Activated T-cell treated with anti-CD3 and anti-CD28 coated beads for 4 hours (primary cell): Measurements from ENCODE around the gene ENPEP.
"Not testable (repeated sequence)": the region's sequence is repeated elsewhere in the genome, so short reads cannot be mapped to it uniquely, and the experiment has no call there.

Source experiments
- DNase-seq: peaks from one replicate; pipeline ENCODE4 v3.0.0-alpha.2; 2020

ENPEP gene

DNA sequence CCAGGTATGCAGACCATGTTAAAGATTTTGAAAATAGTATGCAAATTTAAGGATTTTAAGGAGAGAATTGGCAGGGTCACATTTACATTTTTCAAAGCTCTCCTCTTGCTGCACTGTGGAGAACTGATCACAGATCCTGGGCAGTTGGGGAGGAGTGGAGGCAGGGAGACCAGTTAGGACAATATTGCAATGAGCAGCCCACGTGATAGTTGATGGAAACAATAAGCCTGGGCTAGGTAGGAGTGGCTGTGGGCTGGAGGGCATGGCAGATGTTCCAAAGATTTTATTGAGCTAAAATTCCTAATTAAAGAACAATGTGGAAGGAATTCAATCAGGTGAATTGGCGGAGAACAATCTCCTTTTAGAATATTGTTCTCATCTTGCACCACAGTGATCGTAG lies 50.6 kb downstream of the ENPEP start:
- no peak for DNase-seq

DNA sequence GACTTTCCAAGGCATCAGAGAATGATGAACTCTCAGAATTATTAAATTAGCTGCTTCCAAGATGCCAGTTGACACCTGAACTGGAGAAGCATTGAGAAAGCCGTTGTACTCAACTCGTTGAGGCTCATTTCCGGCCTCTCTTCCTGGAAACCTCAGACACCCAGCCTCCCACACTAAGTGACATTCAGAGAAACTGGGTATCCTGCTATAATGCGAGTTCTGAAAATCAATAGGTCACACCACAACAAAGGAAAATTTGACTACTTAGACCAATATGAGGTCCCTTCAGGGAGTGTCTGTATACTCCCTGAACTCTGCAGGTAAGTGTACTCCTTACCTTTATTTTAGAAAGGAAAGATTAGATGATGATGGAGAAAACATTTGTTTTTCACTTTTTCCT lies 51.2 kb downstream of the ENPEP start:
- no peak for DNase-seq

DNA sequence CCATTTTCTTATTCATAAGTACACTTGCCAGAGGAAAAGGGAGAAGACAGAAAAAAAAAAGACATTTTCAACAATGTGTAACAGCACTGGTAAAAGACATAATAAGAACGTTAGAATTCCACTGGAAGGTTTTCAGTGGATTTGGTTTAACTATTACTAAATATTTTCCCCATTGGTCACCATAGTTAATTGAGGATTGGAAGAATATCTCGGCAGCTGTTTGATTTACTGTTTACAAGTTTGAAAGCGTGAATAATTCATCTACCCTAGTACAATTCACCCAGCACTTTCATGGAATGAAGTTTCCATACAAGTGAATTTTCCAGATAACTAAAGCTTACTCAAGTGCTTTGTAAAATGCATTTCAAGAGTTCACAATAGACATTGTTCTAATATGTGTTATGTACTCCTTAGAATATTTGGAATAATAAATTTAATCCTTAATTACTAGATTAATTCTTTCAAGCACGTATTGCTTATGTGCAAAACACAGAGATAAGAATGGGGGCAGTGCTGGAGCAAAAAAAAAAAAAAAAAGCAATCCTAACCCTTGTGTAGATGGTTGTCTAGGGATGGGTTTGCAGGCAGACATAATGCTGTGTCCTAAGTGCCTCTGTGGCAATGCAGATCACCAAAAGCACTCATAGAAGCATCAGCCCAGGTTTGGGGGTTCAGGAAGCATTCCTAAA lies 57.1 kb downstream of the ENPEP start:
- DNase-seq, result no peak

DNA sequence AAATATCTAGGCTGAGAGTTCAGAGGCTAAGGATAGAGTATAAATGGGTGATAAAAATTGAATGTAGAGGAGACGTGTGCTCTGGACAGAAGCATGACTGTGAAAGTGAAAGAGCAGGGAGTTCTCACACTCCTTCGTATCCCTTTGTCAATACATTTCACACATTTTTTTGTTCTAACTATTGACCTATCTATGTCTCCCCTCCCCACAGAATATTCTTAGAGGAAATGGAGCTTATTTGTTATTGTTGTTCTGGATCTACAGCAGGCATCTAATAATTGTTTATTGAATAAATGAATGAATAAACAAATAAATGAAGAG lies 57.6 kb downstream of the ENPEP start:
- no peak for DNase-seq

DNA sequence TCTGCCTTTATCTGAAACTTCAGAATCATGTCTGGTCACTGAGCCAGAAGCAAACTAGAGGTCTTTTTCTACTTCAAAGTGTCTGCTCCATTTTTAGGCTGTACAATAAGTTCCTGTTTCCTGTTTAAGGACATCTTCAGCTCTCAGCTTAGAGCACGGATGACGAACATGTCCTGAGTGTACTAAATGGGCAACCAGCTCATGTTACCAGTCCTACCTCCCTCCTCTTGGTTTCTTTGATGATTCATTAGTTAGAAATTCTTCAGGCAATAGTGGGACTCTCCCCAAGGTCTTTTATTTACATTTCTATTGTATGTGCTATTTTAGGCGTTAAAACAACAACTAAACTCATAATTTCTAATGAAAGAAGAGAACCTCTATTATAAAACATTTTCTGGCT lies 58.0 kb downstream of the ENPEP start:
- DNase-seq, result no peak

DNA sequence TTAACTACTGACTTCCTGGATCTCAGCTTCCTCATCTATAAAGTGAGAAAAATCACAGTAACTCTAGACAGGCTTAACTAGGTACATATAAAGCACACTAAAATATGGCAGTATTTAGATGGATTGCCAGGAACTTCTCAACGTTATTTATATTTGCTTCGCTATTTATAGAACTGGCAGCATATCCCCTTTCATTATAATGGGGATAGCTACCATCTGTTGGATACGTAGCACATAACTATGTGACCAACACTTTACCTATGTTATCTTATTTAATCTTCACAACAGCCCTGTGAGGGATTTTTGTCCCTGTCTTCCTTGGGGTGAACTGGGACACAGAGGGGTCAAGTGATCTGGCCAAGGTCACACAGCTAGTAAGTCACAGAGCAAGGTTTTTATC lies 64.6 kb downstream of the ENPEP start:
- DNase-seq, result no peak

DNA sequence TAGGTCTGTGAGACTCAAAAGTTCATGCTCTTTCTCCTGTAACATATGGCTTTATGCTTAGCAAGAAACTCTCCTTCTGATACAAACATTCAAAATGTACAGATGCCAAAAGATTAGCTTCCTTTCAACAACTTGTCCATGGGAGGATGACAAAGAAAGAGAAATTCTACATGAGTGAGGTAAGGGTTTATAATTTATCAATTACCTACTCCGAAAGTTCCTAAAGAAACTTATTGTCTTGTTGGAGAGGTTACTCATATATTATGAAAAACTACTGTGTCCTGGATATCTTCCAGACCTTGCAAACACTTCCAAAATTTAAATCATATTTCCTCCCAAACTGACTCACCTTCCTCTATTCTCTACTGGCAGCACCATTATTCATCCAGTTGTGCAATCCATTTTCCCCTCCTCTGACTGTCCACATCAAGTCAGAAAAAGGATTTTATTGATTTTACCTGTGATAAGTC lies 65.1 kb downstream of the ENPEP start:
- no peak for DNase-seq

DNA sequence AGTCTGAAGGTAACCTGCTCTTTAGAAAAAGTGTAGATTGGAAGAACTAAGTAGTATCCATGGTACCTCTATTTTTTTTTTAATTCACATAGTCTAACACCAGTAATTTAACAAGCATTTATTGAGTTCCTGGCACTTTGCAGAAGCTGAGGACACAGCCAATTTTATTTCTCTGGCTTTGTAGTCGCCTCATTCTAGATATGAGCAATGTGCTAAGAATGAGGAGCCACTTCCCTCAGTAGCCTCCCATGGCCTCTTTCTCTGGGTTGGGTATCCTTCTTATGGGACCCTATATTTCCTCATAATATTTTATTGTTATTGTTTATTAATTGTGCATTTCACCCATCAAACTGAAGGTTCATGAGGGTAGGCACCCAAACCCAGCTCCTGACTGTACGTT lies 67.6 kb downstream of the ENPEP start:
- DNase-seq, result no peak

DNA sequence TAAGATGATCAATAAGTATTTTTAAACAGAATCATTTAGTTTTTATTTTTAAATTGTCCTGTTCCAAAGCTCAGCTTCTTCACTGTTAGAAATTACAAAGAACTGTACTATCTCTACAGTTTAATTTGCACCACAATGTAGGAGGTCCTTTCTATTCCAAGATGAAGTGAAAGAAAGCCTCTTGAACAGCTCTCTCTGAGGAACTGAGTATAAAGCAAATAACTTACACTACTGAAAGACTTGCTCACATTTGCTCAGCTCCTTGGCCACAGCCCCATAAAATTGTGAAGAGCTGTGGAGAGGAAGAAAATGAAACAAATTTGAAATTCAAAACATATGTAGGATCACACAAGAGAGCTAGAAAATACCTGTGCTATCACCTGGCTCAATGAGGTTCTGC lies 68.6 kb downstream of the ENPEP start:
- no peak for DNase-seq

DNA sequence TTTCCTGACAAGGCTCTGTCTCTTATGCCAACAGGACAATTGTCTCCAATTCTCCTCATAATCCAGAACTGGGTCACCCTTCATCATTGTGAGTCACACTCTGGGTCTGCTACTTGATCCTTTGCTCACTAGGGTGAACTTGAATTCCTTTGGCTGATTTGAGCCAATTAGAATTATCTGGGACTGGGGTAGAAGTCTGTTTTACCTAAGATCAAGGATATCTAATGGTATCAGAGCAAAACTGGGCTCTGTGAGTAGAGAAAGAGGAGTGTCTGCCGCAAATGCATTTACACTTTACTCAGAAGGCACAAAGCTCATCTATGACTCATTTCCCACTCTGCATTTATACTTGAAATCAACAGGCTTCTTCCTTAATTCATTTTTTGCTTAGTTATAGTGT lies 74.3 kb downstream of the ENPEP start:
- DNase-seq, result no peak

DNA sequence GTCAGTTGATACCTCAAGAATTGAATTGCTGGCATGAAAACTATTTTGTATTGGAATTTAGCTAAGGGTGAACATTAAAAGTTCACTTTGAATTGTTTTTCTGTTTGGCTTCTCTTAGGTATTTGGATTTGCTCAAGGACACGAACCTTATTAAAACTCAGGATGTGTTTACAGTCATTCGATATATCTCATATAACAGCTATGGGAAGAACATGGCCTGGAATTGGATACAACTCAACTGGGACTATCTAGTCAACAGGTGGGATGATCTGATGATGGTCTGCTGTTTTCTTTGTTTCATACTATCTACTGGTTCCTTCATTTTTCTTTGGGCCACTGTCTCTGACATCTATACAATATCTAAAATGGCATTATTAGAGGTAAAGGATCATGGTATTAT lies 77.2 kb downstream of the ENPEP start:
- no peak for DNase-seq

DNA sequence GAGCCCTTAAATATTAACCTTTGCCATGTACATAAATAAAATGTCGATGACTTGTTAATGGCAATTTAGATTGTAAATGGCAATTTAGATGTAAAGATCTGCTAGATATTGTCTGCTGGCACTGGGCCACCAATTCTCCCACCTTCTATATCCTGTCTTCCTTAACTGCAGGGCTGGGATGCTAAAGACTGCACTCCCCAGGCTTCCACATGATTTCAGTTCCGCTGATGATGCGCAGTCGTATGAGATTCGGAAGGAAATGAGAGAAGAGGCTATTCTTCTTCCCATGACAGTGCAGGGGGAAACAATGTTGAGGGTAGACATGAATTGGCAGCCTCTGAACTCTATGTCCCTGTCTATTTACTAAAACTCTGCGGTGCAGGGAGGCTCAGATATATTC lies 91.3 kb downstream of the ENPEP start:
- no peak for DNase-seq

DNA sequence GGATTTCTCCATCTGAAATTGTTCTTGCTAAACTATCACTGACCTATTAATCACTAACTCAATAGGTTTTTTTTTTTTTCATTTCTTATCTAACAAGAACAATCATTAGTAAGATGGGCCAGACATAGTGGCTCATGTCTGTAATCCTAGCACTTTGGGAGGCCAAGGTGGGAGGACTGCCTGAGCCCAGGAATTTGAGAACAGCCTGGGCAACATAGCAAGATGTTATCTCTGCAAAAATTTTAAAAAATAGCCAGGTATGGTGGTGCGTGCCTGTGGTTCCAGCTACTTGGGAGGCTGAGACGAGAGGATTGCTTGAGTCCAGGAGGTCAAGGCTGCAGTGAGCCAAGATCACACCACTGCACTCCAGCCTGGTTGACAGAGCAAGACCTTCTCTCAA lies 100.7 kb downstream of the ENPEP start:
- not testable (repeated sequence) for DNase-seq

DNA sequence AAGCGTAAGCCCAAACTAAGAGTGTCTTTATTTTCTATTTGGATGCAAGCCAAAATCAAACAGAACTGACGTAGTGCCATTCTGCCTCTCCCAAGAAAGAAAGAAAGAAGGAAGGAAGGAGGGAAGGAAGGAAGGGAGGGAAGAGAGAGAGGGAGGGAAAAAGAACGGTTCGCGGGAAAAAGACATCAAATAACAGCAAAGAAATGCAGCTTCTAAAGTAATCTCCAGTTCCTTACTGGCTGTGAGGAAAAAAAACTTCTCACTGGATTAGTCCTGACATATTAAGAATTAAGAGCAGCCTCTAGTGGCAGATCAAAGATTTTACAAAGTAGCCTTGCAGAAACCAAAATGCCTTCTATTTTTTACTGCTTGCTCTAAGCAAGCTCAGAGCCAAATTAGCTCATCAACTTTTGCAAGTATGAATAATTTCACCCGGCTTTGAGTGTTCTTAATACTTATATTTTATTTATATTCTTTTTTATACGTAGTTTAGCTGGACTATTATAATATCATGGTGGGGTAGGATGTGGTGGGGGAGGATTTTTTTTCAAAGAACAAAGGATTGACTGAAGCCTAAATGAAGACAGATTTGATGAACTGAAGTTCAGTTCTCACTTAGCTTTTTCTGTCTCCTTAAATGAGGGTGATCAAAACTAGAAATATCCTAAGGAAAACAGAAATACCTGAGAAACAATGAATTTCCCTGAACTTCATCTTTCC lies 110.3 kb downstream of the ENPEP start:
- no peak for DNase-seq

DNA sequence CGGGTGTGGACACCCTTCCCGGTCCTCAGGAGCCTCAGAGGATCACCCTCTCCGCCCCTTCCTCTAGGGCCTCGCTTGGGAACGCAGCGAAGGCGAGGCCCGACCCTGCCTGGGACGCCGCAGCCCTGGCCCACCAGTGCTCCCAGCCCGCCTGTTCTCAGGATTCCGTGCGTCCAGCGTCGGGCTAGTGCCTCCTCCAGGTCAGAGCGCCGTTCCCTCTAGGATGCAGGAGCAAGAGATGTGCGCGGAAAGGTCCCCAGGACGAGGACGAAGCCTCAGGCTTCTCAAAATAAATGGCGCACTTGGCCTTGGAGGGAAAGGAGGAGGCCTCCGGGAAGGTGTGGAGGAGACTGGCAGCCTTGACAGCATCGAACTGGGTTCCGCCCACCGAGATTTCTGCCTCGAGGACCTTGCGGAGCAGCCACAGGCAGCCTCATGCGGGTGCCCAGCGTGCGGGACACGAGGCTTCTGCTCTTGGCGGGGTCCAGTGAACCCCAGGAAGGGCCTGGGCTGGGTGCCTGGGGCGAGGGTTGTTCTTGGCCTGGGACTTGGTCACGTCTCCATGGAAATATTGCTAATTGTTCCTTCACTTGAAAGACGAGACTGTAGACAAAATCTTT lies 111.8 kb downstream of the ENPEP start:
- DNase-seq, result no peak

DNA sequence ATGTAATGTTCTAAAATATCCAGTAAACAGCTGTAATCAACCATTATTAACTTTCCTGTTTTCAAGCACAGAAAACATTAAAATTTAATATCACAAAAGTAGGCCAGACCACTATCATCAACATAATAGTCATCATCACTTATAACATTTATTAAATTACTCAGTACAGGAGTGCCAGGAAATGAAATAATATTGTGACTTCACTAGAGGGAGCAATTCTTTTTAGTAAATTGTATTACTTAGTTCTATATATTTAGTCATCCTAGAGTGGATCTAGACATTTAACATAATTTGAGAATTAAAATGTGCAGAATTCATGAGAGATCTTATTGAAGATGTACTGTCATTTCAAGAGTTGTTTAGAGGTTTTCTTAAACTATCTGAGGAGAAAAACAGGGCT lies 113.3 kb downstream of the ENPEP start:
- DNase-seq, result no peak

DNA sequence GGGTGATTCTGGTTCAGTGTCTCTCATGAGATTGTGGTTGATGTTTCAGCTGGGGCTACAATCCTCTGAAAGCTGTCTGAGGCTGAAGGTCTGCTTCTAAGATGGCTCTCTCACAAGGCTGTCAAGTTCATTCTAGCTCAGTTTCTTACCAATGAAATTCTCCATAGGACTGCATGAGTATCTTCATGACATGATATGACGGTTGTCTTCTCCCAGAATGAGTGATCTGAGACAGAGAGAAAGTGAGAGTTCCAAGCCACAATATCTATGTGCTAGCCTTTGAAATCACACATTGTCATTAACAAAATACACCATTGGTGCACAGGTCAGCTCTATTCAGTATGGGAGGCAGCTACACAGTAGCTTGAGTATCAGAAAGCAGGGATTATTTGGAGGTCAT lies 119.6 kb downstream of the ENPEP start:
- DNase-seq, result no peak

DNA sequence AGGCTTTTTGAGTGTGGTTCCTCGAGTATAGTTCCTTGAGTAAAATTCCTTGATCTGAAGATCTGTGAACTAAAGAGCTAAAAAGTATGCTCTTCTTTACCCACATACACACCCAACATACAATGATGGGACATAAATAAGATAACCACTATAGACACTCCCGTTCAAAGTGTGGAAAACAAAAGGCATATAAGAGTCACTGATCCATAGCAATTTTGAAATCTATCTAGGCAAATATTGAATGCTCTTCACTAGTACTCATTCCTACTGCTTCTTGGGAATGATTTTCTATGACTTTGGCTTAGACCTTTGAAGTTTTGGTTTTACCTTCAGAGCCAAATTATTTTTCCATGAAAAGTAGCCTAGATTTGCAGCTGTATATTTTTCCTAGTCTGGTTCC lies 120.5 kb downstream of the ENPEP start:
- no peak for DNase-seq

DNA sequence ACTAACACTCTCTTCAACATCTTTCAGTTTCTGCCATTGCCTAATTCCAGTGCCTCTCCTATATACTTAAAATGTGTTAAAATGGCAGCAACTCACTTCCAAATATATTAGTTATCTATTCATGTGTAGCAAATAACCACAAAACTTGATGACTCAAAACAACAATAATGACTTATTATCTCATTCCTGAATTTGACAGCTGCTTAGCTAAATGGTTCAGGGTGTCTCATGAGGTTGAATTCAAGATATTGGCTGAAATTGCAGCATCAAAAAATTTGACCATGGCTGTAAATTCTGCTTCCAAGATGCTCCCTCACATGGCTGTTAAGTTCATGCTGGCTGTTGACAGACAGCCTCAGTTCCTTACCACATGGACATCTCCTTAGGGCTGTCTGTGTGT lies 121.6 kb downstream of the ENPEP start:
- DNase-seq, result no peak

DNA sequence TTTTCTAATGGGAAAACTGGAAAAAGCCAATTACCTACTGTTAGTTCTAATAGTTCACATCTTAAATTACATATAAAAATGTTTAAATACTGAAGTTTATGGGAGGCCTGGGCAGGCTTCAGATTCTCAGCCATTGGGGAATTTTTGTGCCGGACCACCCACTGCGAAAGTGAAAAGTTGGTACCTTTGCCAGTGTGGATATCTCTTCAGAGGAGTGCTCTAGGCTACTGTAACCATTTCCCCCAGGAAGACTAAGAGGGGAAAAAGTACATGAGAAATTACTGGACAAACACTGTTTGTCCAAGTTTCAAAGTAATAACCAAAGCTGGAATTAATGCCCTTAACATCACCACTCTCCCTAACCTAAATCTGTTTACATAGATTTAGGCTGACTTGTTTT lies 126.1 kb downstream of the ENPEP start:
- no peak for DNase-seq

DNA sequence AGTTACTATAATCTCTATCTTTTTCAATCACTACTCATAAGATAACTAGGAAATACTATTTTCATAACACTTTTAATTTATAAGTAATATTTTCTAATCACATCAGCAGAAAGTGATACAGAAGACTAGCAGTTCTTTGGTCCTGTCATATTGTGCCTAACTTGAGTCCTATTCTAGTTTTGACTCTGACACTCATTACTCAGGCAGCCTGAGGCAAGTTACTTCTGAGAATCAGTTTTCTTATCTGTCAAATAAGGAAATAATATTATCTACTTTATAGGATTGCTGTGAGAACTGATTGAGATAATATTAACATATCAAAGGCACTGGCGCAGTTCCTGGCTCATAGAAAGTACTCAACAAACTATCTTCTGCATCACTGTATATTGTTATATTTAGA lies 129.1 kb downstream of the ENPEP start:
- DNase-seq, result no peak

DNA sequence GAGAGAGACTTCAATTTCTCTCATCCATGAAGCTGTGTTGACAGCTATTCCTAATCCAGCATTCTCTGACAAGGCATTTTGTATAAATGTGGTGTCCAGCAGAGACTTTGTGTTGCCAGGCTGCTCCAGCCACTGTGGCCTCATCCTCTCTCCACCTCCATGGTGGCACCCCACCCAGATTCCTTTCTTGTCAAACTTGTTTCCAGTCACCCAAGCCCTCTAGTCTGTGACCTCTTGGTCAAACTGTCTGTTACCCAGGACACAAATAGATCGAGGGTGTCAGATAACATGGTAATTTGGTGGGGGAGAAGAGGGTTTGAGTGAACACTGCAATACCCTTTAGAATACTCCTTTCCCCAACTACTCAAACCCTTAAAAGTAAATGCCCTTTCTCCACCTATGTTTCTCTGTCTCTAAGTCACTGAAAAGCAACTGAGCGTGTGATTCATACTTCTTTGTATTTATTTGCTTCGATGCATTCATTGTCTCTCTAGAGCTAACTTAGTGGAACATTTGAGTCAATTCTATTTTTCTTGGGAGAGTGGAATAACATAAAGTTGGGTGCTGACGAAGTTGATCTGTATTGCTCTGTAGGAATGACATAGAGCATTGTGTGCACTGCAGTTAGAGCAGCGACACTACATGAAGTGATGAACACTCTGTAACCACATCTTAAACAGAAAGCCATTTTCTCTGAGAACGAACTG lies 133.2 kb downstream of the ENPEP start:
- no peak for DNase-seq

DNA sequence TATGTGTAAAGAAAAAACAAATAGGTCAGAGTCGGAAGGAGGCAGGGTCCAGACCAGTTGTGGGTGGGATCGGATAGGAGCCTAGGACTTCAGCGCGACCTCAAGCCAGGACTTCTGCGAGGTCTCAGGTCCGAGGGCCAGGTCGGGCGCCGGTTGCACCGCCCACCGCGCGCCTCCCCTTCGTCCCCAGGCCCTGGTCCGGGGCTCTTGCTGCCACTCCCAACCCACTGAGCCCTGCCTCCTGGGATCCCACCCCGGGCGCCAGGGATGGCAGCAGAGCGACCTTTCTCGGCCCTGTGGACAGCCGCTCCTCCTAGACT lies 134.6 kb downstream of the ENPEP start:
- DNase-seq, result no peak
